Neural cell (in vitro differentiated cells): ENCODE measurements around the gene NPDC1. TPM values are rescaled to one million over a fixed set of nuclear protein-coding genes. Genes with fewer than 3 reads are reported as not detected.

Experiments used
- H2AFZ ChIP-seq: fragments of 200-600, 300-800 bp; sonication (generic), shearing (Covaris generic); 2 replicates; pipeline ENCODE4 v1.6.0; 2014; ENCODE audit warnings: low read depth, mild to moderate bottlenecking, antibody characterized with exemption, low read length, moderate library complexity
- H3F3A ChIP-seq: fragments of 200-600 bp; shearing (Covaris generic); 2 replicates; pipeline ENCODE4 v1.6.1; 2016; ENCODE audit warnings: mild to moderate bottlenecking, moderate library complexity, mixed read lengths, antibody characterized with exemption, low read length; ENCODE audit not compliant: insufficient read depth, poor library complexity, severe bottlenecking
- H3K27ac ChIP-seq: fragments of 200-600, 300-800 bp; sonication (generic), shearing (Covaris generic); 2 replicates; pipeline ENCODE4 v1.5.1; 2014; ENCODE audit warnings: mild to moderate bottlenecking, low read length, moderate library complexity
- H3K27me3 ChIP-seq: fragments of 300-800, 200-600 bp; sonication (generic), shearing (Covaris generic); 2 replicates; pipeline ENCODE4 v1.6.0; 2014; ENCODE audit warnings: mild to moderate bottlenecking, low read depth, low read length, moderate library complexity; ENCODE audit not compliant: insufficient read depth
- H3K36me3 ChIP-seq: fragments of 300-800, 200-600 bp; sonication (generic), shearing (Covaris generic); 2 replicates; pipeline ENCODE4 v1.5.1; 2014; ENCODE audit warnings: mild to moderate bottlenecking, antibody characterized with exemption, low read length, moderate library complexity; ENCODE audit not compliant: insufficient read depth
- H3K4me2 ChIP-seq: fragments of 300-800, 200-600 bp; sonication (generic), shearing (Covaris generic); 2 replicates; pipeline ENCODE4 v1.6.0; 2014; ENCODE audit warnings: mild to moderate bottlenecking, low read length
- H3K4me3 ChIP-seq: fragments of 300-800, 200-600 bp; sonication (generic), shearing (Covaris generic); 2 replicates; pipeline ENCODE4 v1.5.1; 2014; ENCODE audit warnings: mild to moderate bottlenecking, low read length, moderate library complexity
- H3K79me2 ChIP-seq: fragments of 200-600 bp; shearing (Covaris generic); replicated peaks from 2 replicates; pipeline ENCODE4 v1.6.0; 2014; ENCODE audit warnings: mild to moderate bottlenecking, low read length, moderate library complexity; ENCODE audit not compliant: insufficient read depth
- H3K9ac ChIP-seq: fragments of 300-800, 200-600 bp; sonication (generic), shearing (Covaris generic); 2 replicates; pipeline ENCODE4 v1.6.1; 2016; ENCODE audit warnings: mild to moderate bottlenecking, low read length, mixed read lengths
- H3K9me2 ChIP-seq: fragments of 200-600 bp; shearing (Covaris generic); 2 replicates; pipeline ENCODE4 v1.6.1; 2016; ENCODE audit warnings: mild to moderate bottlenecking, low read length, mixed read lengths; ENCODE audit not compliant: insufficient read depth
- H3K9me3 ChIP-seq: fragments of 200-600, 300-800 bp; sonication (generic), shearing (Covaris generic); 2 replicates; pipeline ENCODE4 v1.6.1; 2016; ENCODE audit warnings: mild to moderate bottlenecking, mixed run types, low read length, moderate library complexity, mixed read lengths
- H4K20me1 ChIP-seq: fragments of 200-600 bp; shearing (Covaris generic); 2 replicates; pipeline ENCODE4 v1.6.1; 2016; ENCODE audit warnings: mild to moderate bottlenecking, mixed run types; ENCODE audit not compliant: insufficient read depth
- EP300 ChIP-seq: fragments of 450-650 bp; conservative IDR thresholded peaks from 2 replicates; pipeline ENCODE4 v1.6.1; 2014; ENCODE audit warnings: antibody characterized with exemption, mild to moderate bottlenecking, moderate library complexity; ENCODE audit not compliant: poor library complexity, severe bottlenecking
- EZH2 ChIP-seq: fragments of 200-600, 300-800 bp; shearing (Covaris generic), sonication (generic); IDR thresholded peaks from 2 replicates; pipeline ENCODE4 v1.6.1; 2014; ENCODE audit warnings: antibody characterized with exemption, low read length, borderline replicate concordance, mild to moderate bottlenecking; ENCODE audit not compliant: insufficient read depth, poor library complexity, severe bottlenecking
- MXI1 ChIP-seq: fragments of 450-650 bp; conservative IDR thresholded peaks from 2 replicates; pipeline ENCODE4 v1.6.1; 2014; ENCODE audit warnings: antibody characterized with exemption, mild to moderate bottlenecking; ENCODE audit not compliant: poor library complexity, severe bottlenecking
- POLR2AphosphoS5 ChIP-seq: IDR thresholded peaks from 2 replicates; pipeline ENCODE4 v1.6.1; 2012
- RAD21 ChIP-seq: fragments of 450-650 bp; conservative IDR thresholded peaks from 2 replicates; pipeline ENCODE4 v1.6.1; 2014; ENCODE audit warnings: antibody characterized with exemption, mild to moderate bottlenecking, moderate library complexity
- SMC3 ChIP-seq: fragments of 450-650 bp; conservative IDR thresholded peaks from 2 replicates; pipeline ENCODE4 v1.6.1; 2014; ENCODE audit warnings: antibody characterized with exemption, mild to moderate bottlenecking, moderate library complexity; ENCODE audit not compliant: poor library complexity
- TAF1 ChIP-seq: IDR thresholded peaks from 2 replicates; pipeline ENCODE4 v1.6.1; 2012; ENCODE audit warnings: low read depth
- polyA plus RNA-seq: library from polyadenylated mRNA; depleted of rRNA; stranded (reverse); fragments of >200 nt; gene quantifications from 2 replicates; pipeline ENCODE4 v1.2.3, GENCODE V29; 2014
- TF ChIP-seq, protein P1 (sequence below): IDR thresholded peaks from 2 replicates; pipeline ENCODE4 v1.6.1; 2012; ENCODE audit warnings: borderline replicate concordance
- TF ChIP-seq, protein P2 (sequence below): fragments of 450-650 bp; IDR thresholded peaks from 2 replicates; pipeline ENCODE4 v1.5.1; 2014; ENCODE audit warnings: antibody characterized with exemption, mild to moderate bottlenecking, moderate library complexity; ENCODE audit not compliant: poor library complexity, severe bottlenecking

Gene NPDC1
- polyA plus RNA-seq, 1 donor from 2014 or later, result 161 TPM

DNA sequence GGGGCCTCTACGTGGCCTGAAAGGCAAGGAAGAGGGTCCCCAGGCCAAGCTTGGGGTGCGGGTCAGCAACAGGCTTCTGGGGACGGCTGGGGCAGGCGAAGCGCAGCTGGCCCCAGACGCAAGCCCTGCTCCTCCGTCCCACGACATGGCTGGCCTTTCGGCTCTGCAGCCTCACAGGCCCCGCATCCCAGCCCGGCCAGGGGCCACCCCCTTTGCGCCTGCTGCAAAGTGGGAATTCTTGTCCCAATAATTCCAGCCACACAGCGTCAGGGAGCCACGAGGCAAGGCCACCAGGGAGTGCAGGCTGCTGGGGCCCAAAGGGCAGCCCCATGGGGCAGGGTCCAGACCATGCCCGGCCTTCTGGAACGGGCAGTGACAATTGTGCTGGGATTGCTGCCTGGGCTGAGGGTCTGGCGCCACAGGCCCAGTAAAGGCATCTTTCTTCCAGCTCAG, 9.0 kb upstream of the NPDC1 start:
- Histone ChIP-seq H3K79me2 (no peaks in the 10 kb centered on the region), H4K20me1 (no peaks in the 10 kb centered on the region), H2AFZ (no peak overlapping the region), H3K36me3 (no peaks in the 10 kb centered on the region), H3K4me3 (no peak overlapping the region), H3K9me3 (no peaks in the 10 kb centered on the region), H3K9ac (no peak overlapping the region), H3K27me3 (peaks cover 57% of the 10 kb centered on the region), H3K27ac (no peak overlapping the region), H3F3A (no peaks in the 10 kb centered on the region), H3K4me2 (no peak overlapping the region), H3K9me2 (no peaks in the 10 kb centered on the region)
- TF ChIP-seq EZH2 (no peak), POLR2AphosphoS5 (no peak), EP300 (no peak), RAD21 (no peak), TAF1 (no peak), SMC3 (no peak), MXI1 (no peak)
- TF ChIP-seq, protein P1, sequence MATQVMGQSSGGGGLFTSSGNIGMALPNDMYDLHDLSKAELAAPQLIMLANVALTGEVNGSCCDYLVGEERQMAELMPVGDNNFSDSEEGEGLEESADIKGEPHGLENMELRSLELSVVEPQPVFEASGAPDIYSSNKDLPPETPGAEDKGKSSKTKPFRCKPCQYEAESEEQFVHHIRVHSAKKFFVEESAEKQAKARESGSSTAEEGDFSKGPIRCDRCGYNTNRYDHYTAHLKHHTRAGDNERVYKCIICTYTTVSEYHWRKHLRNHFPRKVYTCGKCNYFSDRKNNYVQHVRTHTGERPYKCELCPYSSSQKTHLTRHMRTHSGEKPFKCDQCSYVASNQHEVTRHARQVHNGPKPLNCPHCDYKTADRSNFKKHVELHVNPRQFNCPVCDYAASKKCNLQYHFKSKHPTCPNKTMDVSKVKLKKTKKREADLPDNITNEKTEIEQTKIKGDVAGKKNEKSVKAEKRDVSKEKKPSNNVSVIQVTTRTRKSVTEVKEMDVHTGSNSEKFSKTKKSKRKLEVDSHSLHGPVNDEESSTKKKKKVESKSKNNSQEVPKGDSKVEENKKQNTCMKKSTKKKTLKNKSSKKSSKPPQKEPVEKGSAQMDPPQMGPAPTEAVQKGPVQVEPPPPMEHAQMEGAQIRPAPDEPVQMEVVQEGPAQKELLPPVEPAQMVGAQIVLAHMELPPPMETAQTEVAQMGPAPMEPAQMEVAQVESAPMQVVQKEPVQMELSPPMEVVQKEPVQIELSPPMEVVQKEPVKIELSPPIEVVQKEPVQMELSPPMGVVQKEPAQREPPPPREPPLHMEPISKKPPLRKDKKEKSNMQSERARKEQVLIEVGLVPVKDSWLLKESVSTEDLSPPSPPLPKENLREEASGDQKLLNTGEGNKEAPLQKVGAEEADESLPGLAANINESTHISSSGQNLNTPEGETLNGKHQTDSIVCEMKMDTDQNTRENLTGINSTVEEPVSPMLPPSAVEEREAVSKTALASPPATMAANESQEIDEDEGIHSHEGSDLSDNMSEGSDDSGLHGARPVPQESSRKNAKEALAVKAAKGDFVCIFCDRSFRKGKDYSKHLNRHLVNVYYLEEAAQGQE, result no peak
- TF ChIP-seq, protein P2, sequence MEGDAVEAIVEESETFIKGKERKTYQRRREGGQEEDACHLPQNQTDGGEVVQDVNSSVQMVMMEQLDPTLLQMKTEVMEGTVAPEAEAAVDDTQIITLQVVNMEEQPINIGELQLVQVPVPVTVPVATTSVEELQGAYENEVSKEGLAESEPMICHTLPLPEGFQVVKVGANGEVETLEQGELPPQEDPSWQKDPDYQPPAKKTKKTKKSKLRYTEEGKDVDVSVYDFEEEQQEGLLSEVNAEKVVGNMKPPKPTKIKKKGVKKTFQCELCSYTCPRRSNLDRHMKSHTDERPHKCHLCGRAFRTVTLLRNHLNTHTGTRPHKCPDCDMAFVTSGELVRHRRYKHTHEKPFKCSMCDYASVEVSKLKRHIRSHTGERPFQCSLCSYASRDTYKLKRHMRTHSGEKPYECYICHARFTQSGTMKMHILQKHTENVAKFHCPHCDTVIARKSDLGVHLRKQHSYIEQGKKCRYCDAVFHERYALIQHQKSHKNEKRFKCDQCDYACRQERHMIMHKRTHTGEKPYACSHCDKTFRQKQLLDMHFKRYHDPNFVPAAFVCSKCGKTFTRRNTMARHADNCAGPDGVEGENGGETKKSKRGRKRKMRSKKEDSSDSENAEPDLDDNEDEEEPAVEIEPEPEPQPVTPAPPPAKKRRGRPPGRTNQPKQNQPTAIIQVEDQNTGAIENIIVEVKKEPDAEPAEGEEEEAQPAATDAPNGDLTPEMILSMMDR, result no peak

DNA sequence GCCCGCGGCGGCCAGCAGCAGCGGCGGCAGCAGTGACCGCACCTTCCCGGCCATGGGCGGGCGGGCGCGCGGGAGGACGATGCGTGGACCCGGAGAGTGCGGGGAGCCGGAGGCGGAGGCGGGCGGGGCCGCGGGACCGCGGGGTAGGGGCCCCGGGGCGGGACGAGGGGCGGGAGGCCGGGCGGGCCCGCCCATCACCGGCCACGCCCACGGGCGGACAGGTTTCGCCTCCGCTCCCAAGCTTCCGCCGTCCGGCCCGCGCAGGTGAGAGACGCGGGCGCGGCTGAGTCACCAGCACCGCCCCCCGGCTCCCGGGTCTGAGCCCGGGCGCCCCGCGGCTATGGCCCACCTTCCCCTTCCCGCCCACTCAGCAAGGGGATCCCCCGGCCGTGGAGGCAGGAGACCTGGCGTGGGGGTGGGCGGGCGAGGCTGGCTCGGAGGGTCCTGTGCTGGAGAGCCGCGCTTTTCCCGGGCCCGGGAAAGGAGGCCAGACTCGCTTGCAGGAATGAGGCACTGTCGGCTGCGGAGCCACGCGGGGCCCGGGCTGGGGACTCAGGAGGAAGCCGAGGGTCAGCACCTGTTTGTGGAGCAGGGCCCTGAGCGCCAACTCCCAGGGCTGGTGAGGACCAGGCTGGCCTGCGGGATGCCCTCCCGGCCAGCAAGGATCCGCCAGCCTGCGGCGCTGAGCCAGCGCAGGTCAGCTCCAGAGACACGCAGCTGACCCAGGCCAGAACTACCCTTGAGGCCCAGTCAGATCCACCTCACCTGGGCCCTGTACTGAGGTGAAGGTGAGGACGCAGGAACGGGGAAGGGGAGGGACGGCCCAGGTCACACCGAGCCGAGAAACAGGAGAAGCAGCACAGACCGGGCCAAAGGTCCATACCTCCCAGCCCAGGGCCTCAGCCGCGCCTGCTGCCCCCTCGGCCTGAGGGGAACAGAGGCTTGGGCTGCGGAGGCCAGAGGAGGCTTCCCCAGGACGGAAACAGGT, 8.3 kb upstream of the NPDC1 start, which contains the start of gene ENTPD2:
ENTPD2 (minus strand) TSS at position 118 of the 988 bp plus-strand sequence; CDS start at position 54, 64 bp downstream.
- H3K9me2 ChIP-seq, result no peaks in the 10 kb centered on the region
- H2AFZ ChIP-seq, result no peak within 1 kb of the TSS
- no peak within 1 kb of the TSS for H3K4me2 ChIP-seq
- H3K79me2 ChIP-seq, result no peaks in the 10 kb centered on the region
- H3F3A ChIP-seq, result no peaks in the 10 kb centered on the region
- H3K36me3 ChIP-seq, result no peaks in the 10 kb centered on the region
- no peak within 1 kb of the TSS for H3K9ac ChIP-seq
- no peak within 1 kb of the TSS for H3K27ac ChIP-seq
- no peaks in the 10 kb centered on the region for H3K9me3 ChIP-seq
- peak within 1 kb of the TSS; percentile 46 for H3K4me3 ChIP-seq
- TF ChIP-seq MXI1, result no peak
- TF ChIP-seq SMC3, result no peak
- no peak for TF ChIP-seq TAF1
- TF ChIP-seq, protein P2, result no peak
- TF ChIP-seq, protein P1, result no peak
- TF ChIP-seq EP300, result no peak
- TF ChIP-seq RAD21, result no peak
- no peak for TF ChIP-seq POLR2AphosphoS5
- no peak for TF ChIP-seq EZH2
- H4K20me1 ChIP-seq, result no peaks in the 10 kb centered on the region
- H3K27me3 ChIP-seq, result peaks cover 64% of the 10 kb centered on the region
